Activated CD4-positive, alpha-beta T cell treated with anti-CD3 and anti-CD28 coated beads, Interleukin-2, amount 50 U/mL, for 48 hours (primary cell): ENCODE measurements around the gene PPIF.

Experiments
- DNase-seq, 2 experiments: peaks; one replicate each; pipeline ENCODE4 v3.0.0-alpha.2; 2020

The PPIF gene

GRCh38 chr10:79390057-79390456, 42.8 kb downstream of the PPIF start:
- DNase-seq = no peak

- DNase-seq = no peak
Observed at GRCh38 chr10:79390551-79391229, 43.4 kb downstream of the PPIF start.

- no peak for DNase-seq
Observed at GRCh38 chr10:79391231-79392019, 44.2 kb downstream of the PPIF start.

GRCh38 chr10:79392020-79392398, 44.7 kb downstream of the PPIF start:
- DNase-seq = no peak

- no peak for DNase-seq
Observed at GRCh38 chr10:79392506-79393176, 45.4 kb downstream of the PPIF start.

GRCh38 chr10:79393221-79393923, 46.1 kb downstream of the PPIF start:
- no peak for DNase-seq

GRCh38 chr10:79393924-79394610, 46.8 kb downstream of the PPIF start:
- DNase-seq = no peak

GRCh38 chr10:79394664-79395063, 47.4 kb downstream of the PPIF start:
- no peak for DNase-seq

- no peak for DNase-seq
Observed at GRCh38 chr10:79396520-79396919, 49.3 kb downstream of the PPIF start.

GRCh38 chr10:79397051-79397450, 49.8 kb downstream of the PPIF start:
- no peak for DNase-seq

GRCh38 chr10:79397575-79398303, 50.5 kb downstream of the PPIF start:
- DNase-seq = no peak

- DNase-seq = no peak
Observed at GRCh38 chr10:79398642-79399041, 51.4 kb downstream of the PPIF start.

- no peak for DNase-seq
Observed at GRCh38 chr10:79399223-79399831, 52.1 kb downstream of the PPIF start.

GRCh38 chr10:79400146-79401004, 53.1 kb downstream of the PPIF start:
- DNase-seq = peak; percentile 70 to 76

- no peak for DNase-seq
Observed at GRCh38 chr10:79401015-79401921, 54.0 kb downstream of the PPIF start.

- DNase-seq = no peak
Observed at GRCh38 chr10:79402625-79402946, 55.3 kb downstream of the PPIF start.

GRCh38 chr10:79402951-79403350, 55.7 kb downstream of the PPIF start:
- DNase-seq = no peak

GRCh38 chr10:79403441-79404230, 56.4 kb downstream of the PPIF start:
- DNase-seq = no peak

- no peak for DNase-seq
Observed at GRCh38 chr10:79404231-79404609, 57.0 kb downstream of the PPIF start.
